ENCODE measurements around the gene RRBP1.

Gene RRBP1

GRCh38 chr20:17641993-17642392 lies 40.0 kb downstream of the RRBP1 start:
- TF ChIP-seq FOXP2 (optimal IDR thresholded peaks at IDR 0.05; ENCODE audit: borderline replicate concordance, extremely low read depth, extremely low read length, insufficient read depth) (no peak), TAF1 (IDR thresholded peaks at IDR 0.05; ENCODE audit: borderline replicate concordance, insufficient read depth, low read length) (no peak), REST (IDR thresholded peaks at IDR 0.05; ENCODE audit: insufficient read depth in 1 of 2, low read depth in 2 of 2, low read length in 2 of 2) (no peak), SIN3A (IDR thresholded peaks at IDR 0.05; ENCODE audit: borderline replicate concordance, insufficient read depth, low read length) (no peak), POLR2AphosphoS5 (IDR thresholded peaks at IDR 0.05; ENCODE audit: low read depth, low read length) (no peak)

- no peak for TF ChIP-seq REST (IDR thresholded peaks at IDR 0.05; ENCODE audit: insufficient read depth in 1 of 2, low read depth in 2 of 2, low read length in 2 of 2)
- no peak for TF ChIP-seq TAF1 (IDR thresholded peaks at IDR 0.05; ENCODE audit: borderline replicate concordance, insufficient read depth, low read length)
- TF ChIP-seq SIN3A (IDR thresholded peaks at IDR 0.05; ENCODE audit: borderline replicate concordance, insufficient read depth, low read length), result no peak
- TF ChIP-seq FOXP2 (optimal IDR thresholded peaks at IDR 0.05; ENCODE audit: borderline replicate concordance, extremely low read depth, extremely low read length, insufficient read depth), result no peak
- TF ChIP-seq POLR2AphosphoS5 (IDR thresholded peaks at IDR 0.05; ENCODE audit: low read depth, low read length), result no peak
Observed at GRCh38 chr20:17641520-17641964, 40.5 kb downstream of the RRBP1 start.

DNA sequence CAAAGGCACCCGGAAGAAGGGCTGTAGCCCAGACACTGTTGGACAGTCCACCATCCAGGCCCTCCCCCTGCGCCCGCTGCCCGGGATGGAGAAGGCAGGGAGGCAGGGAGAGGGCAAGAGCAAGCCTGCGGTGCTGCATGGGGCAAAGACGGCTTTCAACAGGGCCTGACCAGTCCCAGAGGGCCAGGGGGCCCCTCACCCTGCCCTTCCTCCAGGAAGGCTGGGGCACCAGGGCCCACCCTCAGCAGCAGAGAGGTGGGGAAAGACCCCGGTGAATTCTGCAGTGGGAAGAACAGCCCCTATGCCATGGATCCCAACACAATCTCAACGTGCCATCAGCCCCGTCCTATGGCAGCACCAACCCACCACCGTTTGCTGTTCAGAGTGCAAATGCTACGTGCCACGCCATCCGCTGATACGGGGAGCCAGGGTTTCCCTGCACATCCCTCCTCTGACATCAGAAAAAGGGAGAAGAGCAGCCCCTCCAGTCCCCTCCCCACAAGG lies 41.1 kb downstream of the RRBP1 start:
- TF ChIP-seq POLR2AphosphoS5 (IDR thresholded peaks at IDR 0.05; ENCODE audit: low read depth, low read length), result no peak

- TF ChIP-seq TAF1 (IDR thresholded peaks at IDR 0.05; ENCODE audit: borderline replicate concordance, insufficient read depth, low read length), result no peak
- TF ChIP-seq SIN3A (IDR thresholded peaks at IDR 0.05; ENCODE audit: borderline replicate concordance, insufficient read depth, low read length), result no peak
- no peak for TF ChIP-seq POLR2AphosphoS5 (IDR thresholded peaks at IDR 0.05; ENCODE audit: low read depth, low read length)
- TF ChIP-seq REST (IDR thresholded peaks at IDR 0.05; ENCODE audit: insufficient read depth in 1 of 2, low read depth in 2 of 2, low read length in 2 of 2), result no peak
- TF ChIP-seq FOXP2 (optimal IDR thresholded peaks at IDR 0.05; ENCODE audit: borderline replicate concordance, extremely low read depth, extremely low read length, insufficient read depth), result no peak
Observed at GRCh38 chr20:17640146-17640874, 41.7 kb downstream of the RRBP1 start.

GRCh38 chr20:17638835-17639407 lies 43.1 kb downstream of the RRBP1 start:
- TF ChIP-seq TAF1 (IDR thresholded peaks at IDR 0.05; ENCODE audit: borderline replicate concordance, insufficient read depth, low read length) (no peak), SIN3A (IDR thresholded peaks at IDR 0.05; ENCODE audit: borderline replicate concordance, insufficient read depth, low read length) (no peak), REST (IDR thresholded peaks at IDR 0.05; ENCODE audit: insufficient read depth in 1 of 2, low read depth in 2 of 2, low read length in 2 of 2) (no peak), POLR2AphosphoS5 (IDR thresholded peaks at IDR 0.05; ENCODE audit: low read depth, low read length) (no peak), FOXP2 (optimal IDR thresholded peaks at IDR 0.05; ENCODE audit: borderline replicate concordance, extremely low read depth, extremely low read length, insufficient read depth) (no peak)
